CD1c-positive myeloid dendritic cell (primary cell): ENCODE results near the gene MT1M.
A peak's percentile ranks its signal among the peaks of the same experiment; 100 is the strongest.
"Not testable (repeated sequence)": the region's sequence is repeated elsewhere in the genome, so short reads cannot be mapped to it uniquely, and the experiment has no call there.

Source experiments
- DNase-seq: peaks from one replicate; pipeline ENCODE4 v3.0.0-alpha.2; 2016; ENCODE audit errors: extremely low spot score

Gene MT1M

DNA sequence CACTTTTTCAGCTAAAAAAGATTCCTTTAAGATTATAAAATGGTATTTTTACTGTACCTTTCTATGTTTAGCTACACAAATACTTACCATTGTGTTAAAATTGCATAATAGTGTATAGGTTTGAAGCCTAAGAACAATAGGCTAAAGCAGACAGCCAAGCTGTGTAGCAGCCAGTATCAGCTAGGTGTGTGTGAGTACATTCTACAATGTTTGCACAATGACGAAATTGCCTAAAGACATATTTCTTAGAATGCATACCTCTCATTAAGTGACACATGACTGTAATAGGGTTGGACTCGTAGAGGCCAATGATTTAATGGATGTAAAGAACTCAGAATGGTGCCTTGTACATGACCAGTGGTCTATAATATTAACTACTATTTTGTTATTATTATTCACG lies 17.4 kb downstream of the MT1M start:
- DNase-seq: no peak

DNA sequence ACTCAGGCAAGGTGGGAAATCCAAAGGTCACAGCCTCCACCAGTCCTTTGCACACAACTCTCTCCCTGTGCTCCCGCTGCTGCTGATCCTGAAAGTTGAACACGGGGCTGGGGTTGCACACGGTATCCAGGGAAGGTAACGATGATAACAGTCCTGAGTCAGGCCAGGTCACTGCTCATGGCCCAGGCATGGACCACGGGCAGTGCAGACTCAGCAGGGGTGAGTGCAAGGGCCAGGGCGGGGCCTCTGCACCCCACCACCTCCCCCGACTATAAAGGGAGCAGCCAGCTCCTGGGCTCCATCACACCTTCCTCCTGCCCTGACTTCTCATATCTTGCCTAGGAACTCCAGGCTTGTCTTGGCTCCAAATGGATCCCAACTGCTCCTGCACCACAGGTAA lies 19.1 kb downstream of the MT1M start, which contains the start of gene MT1B:
MT1B (plus strand) TSS at position 301 of the 400 bp plus-strand sequence; CDS start at position 369, 68 bp downstream.
- no peak for DNase-seq

DNA sequence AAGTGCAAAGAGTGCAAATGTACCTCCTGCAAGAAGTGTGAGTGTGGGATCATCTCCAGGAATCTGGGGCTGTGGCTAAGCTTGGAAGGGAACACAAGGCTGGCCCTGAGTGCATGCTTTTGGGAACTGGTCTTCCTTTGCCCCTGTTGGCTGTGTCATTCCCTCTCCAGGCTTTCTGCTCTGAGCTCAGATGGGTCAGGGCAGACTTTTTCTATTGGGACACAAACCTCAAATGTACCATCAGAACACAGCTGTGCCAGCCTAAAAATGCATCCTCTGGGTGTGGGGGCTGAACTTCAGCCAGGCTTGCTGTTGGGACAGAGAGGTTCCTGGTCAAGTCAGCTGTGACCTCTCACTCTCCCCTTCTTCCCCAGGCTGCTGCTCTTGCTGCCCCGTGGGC lies 20.1 kb downstream of the MT1M start:
- no peak for DNase-seq

DNA sequence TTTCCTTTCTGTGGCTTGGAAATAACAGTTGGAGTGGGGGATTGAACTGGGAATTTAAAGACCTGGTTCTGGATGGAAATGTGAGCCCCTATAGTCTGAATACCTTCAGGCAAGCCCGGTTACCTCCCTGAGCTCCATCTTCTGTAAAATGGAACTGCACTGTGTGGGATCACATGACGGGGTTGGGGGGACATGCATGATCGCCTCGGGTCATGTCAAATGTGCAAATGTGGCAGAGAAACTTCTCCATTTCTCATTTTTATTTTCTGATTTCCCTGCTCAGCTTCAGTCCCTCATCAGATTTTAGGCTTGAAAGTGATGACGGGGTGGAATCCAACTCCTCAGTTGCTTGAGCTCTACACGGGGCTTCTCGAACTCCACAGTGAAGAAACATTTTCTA lies 20.8 kb downstream of the MT1M start:
- DNase-seq: no peak

DNA sequence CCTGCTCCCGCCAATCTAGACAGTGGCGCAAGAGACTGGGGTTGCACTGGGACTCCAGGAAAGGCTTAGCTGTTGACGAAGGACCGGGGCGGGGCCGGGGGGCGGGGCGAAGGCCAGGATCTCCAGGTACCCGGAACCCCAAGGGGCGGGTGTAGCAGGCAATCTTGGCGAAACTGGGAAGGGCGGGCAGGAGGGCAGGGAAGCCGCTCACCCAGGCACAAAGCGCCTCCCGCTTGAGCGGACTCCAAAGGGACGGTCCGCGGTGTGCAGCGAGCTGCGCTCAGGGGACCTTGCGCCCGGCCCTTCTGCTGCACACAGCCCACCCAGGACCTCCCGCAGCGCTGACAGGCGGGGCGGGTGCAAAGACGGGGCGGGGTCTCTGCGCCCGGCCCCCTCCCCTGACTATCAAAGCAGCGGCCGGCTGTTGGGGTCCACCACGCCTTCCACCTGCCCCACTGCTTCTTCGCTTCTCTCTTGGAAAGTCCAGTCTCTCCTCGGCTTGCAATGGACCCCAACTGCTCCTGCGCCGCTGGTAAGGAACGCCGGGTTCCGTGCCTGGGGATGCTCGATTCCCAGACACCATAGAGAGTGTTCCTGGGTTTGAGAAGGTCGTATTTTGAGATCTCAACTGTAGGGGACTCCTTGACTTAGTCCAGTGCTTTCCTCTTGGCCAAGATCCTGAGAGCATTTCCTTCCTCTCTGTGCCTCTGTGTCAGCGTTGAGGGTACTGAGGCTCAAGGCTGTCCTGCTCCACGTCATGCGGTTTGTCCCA lies 25.3 kb downstream of the MT1M start, which contains the start of gene MT1F:
MT1F (plus strand) TSS at position 405 of the 772 bp plus-strand sequence; CDS start at position 505, 100 bp downstream.
- peak; percentile 61 for DNase-seq

DNA sequence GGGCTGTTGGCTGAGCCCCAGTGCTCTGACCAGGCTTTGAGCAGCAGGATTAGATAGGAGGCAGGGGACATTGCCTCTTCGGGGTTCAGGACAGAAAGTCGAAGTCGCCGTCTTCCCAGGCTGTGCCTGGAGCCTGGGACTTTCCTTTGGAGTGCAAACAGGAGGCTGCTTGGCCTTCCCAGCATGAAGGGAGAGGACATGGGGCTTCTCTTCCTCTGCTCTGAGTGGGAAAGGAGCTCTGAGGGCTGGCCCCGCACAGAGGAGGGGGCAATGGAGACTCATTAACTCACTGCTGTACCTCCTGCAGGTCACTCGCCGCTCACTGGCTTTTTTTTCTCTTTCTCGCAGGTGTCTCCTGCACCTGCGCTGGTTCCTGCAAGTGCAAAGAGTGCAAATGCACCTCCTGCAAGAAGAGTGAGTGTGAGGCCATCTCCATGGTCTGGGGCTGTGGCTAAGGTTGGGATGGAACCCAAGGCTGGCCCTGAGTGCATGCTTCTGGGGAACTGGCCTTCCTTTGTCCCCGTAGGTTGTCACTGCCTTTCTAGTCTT lies 25.9 kb downstream of the MT1M start:
- no peak for DNase-seq

DNA sequence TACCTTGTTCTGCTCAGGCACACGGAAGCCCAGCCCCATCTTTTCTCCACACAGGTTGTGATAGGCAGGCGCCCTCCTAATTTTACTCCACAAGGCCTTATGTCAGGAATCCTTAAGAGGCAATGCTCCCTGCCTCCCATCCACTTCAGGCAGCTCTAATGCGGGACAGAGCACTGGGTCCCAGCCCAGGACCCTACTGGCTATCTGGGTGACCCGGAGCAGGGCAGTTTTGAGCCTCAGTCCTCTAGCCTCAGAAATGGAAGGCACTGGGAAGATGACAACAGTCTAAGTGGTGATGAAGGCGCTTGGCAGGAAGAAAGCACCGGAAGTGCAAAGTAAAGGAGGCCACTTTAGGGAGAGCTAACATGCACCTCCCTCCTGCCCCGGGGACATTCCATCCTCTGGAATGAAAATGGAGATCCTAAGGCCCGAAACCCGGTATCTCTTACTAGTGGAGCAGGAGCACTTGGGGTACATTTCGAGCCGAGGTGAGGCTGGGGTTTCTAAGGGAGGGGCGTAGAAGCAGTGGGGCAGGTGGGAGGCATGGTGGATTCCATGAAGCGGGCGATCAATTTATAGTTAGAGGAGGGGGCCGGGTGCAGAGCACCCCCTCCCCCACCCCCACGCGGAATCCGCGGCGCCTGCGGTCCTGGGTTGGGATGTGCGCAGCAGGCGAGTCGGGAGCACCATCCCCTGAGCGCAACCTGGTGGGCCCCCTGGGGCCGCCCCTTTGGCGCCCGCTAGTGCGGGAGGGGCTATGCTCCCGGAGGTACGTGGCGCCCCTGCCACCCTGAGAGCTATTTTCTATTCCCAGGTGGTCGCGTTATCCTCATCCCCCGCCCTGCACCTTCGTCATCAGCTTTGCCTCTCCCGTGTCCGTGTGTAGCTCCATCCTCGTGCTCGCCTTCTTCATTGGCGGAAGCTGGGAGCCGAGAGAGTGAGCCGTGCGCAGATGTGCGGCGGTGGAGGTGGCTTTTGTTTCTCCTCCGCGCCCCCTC lies 30.2 kb downstream of the MT1M start:
- no peak for DNase-seq

DNA sequence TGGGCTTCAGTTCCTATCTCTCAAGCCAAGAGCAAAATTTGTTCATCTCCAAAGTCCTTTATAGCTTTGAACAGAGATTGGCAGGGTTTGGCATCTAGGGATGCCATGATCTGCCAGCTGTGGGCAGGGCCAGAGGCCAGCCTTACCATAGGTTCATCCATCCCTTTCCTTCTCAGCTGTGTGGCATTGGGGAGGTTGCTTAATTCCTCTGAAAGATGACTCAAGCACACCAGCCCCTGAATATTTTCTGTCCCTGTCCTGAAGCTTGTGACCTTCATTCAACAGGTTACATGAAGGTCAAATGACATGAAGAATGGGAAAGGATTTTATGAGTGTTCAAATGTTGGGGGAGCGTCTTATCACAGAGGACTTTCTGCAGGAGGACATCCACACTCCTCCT lies 32.0 kb downstream of the MT1M start:
- DNase-seq: no peak

DNA sequence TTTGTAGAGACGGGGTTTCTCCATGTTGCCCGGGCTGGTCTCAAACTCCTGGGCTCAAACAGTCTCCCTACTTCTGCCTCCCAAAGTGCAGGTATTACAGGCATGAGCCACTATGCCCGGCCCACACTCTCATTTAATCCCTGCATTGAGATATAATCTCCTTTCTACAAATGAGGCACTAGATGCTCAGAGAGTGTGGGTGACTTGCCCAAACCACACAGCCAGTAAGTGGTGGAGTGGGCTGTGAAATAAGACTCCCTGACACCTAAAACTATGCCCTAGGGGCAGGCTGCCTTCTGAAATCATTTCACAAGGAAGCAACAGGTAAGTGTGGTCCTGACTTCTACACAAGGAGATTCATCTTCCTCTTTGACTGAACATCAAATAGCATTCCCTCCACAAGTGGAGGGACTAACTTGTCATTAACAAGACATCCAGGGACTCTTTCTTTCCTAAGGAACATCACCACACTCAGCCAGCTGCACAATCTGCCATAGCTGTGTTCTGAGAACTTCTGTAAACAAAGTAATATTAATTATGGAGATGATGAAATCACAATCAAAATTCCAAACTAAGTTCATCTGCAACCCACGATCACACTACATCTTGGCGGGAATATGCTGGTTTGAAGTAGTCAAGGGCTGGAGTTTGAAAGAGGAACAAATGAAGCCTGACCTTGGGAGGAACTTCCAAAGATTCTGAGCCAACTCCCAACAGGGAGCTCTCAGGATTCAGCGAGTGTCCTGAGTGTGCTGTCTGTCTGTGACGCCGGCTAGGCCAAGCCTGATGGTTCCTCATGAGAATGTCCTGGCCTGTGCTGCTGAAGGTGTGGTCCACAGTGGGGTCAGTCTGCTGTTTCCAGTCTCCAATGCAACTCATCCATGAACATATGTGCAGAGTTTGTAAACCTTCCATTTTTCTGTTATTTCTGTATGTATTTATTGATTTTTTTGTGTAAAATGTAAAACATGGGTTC lies 33.1 kb downstream of the MT1M start:
- DNase-seq: not testable (repeated sequence)

DNA sequence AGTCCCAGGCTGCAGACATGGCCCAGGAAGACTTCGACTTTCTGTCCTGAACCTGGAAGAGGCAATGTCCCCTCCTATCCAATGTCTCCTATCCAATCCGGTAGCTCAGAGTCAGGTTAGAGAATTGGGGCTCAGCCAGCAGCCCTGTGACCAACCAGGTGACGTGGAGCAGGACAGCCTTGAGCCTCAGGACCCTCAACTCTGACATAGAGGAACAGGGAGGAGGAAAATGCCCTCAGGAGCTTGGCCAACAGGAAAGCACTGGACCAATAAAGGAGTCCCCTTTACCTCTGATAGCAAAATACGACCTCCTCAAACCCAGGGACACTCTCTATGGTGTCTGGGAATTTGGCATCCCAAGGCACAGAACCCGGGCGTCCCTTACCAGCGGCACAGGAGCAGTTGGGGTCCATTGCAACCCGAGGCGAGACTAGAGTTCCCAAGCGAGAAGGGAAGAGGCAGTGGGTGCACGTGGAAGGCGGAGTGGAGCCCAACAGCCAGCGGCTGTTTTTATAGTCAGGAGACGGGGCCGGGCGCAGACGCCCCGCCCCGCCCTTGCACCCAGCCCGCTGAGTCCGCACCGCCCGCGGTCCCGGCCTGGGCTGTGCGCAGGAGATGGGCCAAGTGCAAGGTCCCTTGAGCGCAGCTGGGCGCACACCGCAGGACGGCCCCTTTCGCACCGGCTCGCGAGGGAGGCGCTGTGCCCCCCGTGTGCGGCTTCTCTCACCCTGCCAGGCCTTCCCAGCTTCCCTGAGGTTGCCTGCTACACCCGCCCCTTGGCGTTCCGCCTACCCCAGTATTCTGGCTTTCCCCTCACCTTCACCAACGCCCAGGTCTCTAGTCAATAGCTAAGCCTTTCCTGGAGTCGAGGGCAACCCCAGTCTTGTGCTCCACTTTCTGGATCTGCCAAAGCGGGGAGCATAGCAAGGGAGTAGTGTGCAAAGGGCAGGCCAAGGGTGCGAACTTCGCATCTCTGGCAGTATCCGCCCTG lies 35.4 kb downstream of the MT1M start, which contains the start of gene MT1G:
MT1G (minus strand) TSS at position 485 of the 991 bp plus-strand sequence; CDS start at position 413, 72 bp downstream.
- DNase-seq: peak; percentile 78

DNA sequence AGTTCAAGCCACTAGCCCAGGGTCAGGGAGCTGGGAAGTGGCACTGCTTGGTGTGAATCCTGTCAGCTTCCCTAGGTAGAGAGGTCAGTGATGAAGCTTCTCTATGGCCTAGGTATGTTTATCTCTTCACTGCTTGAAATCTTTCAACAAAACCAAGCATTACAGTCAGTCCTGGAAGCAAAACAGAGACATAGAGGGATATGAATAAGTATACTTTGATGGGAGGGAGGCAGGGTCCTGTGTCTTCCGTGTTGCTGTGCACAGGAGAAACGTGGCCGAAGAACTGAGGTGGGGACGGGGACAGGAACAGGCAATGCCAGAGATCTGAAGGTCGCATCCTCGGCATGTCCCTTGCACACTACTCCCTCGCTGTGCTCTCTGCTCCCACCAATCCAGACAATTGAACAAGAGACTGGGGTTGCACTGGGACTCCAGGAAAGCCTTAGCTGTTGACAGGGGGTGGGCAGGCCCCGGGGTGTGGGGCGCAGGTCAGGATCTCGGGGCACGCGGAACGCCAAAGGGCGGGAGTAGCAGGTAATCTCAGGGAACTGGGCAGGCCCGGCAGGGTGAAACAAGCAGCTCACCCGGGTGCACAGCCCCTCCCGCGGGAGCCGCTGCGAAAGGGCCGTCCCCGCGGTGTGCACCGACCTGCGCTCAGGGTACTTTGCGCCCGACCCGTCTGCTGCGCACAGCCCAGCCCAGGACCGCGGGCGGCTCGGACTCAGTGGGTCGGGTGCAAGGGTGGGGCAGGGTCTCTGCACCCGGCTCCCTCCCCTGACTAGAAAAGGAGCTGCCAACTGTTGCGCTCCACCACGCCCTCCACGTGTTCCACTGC lies 36.8 kb downstream of the MT1M start, which contains the start of gene MT1H:
MT1H (plus strand) TSS at position 810 of the 835 bp plus-strand sequence. CDS start 71 bp downstream, outside the sequence.
- no peak for DNase-seq

DNA sequence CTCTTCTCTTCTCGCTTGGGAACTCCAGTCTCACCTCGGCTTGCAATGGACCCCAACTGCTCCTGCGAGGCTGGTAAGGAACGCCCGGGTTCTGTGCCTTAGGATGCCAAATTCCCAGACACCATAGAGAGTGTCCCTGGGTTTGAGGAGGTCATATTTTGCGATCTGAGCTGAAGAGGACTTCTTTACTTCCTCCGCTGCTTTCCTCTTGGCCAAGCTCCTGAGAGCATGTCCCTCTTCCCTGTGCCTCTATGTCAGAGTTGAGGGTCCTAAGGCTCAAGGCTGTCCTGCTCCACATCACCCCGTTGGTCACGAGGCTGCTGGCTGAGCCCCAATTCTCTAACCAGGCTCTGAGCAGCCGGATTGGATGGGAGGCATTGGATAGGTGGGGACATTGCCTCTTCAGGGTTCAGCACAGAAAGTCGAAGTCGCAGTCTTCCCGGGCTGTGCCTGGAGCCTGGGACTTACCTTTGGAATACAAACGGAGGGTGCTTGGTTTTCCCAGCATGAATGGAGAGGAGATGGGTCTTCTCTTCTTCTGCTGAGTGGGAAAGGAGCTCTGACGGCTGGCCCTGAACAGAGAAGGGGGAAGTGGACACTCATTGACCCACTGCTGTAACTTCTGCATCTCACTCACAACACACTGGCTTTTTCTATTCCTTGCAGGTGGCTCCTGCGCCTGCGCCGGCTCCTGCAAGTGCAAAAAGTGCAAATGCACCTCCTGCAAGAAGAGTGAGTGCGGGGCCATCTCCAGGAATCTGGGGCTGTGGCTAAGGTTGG lies 37.6 kb downstream of the MT1M start:
- peak; percentile 45 for DNase-seq

DNA sequence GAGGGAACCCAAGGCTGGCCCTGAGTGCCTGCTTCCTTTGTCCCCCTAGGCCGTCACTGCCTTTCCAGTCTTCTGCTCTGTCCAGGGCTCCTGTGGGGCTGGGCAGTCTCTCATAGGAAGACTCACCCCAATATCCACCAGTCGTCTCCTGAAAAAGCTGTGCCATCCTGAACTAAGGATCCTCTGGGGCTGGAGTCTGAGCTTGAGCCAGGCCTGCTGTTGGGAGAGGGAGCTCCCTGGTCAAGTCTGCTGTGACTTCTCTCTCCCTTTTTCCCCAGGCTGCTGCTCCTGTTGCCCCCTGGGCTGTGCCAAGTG lies 38.1 kb downstream of the MT1M start:
- DNase-seq: no peak

DNA sequence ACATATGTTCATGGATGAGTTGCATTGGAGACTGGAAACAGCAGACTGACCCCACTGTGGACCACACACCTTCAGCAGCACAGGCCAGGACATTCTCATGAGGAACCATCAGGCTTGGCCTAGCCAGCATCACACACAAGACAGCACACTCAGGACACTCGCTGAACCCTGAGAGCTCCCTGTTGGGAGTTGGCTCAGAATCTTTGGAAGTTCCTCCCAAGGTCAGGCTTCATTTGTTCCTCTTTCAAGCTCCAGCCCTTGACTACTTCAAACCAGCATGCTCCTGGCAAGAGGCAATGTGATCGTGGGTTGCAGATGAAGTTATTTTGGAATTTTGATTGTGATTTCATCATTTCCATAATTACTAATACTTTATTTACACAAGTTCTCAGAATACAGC lies 39.2 kb downstream of the MT1M start:
- peak; percentile 28 for DNase-seq

DNA sequence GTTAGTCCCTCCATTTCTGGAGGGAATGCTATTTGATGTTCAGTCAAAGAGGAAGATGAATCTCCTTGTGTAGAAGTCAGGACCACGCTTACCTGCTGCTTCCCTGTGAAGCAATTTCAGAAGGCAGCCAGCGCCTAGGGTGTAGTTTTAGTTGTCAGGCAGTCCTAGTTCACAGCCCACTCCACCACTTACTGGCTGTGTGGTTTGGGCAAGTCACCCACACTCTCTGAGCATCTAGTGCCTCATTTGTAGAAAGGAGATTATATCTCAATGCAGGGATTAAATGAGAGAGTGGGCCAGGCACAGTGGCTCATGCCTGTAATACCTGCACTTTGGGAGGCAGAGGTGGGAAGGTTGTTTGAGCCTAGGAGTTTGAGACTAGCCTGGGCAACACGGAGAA lies 39.7 kb downstream of the MT1M start:
- DNase-seq: not testable (repeated sequence)

DNA sequence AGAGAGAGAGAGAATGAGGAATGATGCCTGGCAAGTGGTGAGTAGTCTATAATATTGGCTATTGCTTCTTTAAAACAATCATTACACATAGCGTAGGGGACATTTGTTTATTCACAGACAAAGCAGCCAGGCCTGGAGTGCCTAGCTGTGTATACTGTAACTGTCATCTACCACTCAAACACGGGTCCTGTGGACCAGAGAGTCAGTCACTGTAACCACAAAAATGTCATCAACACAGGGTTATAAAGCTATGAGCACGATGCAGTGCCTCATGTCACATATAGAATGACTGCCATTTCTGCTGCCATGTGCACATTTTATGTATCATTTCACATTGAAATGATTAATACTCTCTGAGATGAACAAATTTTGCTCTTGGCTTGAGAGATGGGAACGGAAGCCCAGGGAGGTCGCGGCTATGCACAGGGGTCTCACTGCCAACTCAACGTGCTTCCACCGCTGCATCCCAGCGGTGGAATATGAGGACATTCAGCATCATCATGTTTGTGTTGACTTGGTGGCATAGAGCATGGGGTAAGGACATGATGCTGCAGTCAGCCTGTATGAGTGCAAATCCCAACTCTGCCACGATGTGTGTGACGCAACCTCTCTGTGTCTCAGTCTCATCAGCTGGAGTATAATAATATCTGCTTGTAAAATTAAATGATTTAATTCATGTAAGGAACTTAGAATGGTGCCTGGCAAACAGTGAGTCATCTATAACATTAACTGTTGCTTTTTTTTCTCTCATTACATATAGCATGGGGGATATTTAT lies 40.5 kb downstream of the MT1M start:
- DNase-seq: no peak

DNA sequence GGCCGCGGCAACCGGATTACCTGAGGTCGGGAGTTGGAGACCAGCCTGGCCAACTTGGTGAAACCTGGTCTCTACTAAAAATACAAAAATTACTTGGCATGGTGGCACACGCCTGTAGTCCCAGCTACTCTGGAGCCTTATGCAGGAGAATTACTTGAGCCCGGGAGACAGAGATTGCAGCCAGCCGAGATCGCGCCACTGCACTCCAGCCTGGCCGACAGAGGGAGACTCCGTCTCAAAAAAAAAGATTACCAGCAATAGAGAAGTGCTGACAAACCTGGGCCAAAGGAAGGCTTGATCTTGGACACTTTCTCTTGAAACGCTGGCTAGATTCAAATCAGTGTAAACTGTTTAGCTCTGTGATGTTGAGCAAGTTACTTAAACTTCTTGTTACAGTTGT lies 41.5 kb downstream of the MT1M start:
- peak; percentile 39 for DNase-seq
